NOMO-1 (cell line): ENCODE data around the gene COL19A1.
A peak's percentile ranks its signal among the peaks of the same experiment; 100 is the strongest.
"Not testable (repeated sequence)": the region's sequence is repeated elsewhere in the genome, so short reads cannot be mapped to it uniquely, and the experiment has no call there.

Experiments used
- DNase-seq, 2 experiments: peaks; one replicate each; lab custom pipeline; 2025; ENCODE audit not compliant: unreplicated experiment in 2 of 2; lab: John Stamatoyannopoulos, UW

Gene COL19A1

DNA sequence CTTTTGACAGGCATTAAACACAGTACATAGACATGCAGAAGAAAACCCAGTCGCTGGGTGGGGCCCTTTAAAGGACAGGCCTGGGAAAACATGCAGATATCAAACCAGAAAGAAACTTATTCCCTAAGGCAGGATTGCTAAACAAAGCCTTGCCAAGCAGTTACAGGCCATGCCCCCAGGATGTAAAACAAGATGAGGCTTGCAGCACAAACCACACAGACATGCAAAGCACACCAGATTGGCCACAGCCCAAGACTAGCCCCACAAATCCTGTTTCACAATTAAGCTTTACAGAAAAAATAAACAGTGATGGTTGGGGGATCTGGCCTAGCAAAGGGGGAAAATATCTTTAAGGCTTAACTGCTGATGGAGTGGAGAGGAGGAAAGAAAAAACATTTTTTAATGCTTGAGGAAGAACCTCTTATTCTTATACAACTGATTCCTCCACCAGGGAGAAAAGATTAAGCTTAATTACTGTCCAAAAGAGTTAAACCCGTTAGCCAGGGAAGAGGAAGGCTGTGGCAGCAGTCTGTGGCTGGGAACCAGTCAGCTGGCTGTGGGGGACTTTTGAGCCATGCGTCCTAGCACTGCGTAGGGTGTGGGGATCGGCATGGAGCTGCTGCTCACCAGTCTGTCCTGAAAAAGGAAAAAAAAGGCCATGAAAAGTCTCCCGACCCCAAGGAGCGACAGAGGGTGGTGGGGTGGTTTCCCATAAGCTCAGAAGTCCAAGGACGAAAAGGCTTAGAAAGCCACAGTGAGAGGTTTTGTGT lies 28.4 kb downstream of the COL19A1 start:
- DNase-seq = peak; percentile 20 to 45

DNA sequence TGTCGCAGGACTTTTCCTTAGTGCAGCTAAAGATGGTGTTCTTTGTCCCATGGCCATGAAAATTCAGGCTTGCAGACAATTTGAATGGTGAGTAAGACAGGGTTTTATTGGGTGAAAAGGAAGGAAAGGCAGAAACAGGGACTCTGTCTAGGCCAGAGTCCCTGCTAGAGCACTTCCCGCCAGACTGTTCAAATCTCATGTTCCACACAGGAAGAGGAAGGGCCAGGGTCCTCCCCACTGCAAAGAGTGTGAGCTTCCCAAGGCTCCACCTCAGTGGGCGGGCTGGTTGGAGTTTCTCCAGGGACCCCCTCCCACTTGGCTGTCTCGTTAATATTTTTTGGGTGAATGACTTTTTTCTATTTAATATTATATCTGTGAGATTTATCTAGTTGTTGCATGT lies 29.0 kb downstream of the COL19A1 start:
- no peak for DNase-seq

DNA sequence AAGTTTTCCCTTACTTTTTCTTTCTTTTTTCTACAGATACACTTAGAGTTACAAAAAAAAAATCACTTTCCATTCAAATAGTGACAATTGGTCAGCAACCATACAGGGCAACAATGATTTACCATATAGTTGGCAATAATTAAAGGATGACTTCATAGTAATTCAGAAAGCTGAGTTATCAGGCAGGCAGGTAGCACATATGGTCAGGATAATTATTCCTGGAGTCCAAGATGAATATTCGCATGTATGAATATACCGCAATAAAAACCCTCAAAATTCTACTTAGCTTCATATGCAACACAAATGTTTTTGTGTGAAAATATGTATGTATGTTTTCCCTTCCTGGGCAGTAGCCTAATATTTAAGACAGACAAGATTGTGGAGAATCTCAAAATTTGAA lies 34.5 kb downstream of the COL19A1 start:
- no peak for DNase-seq

DNA sequence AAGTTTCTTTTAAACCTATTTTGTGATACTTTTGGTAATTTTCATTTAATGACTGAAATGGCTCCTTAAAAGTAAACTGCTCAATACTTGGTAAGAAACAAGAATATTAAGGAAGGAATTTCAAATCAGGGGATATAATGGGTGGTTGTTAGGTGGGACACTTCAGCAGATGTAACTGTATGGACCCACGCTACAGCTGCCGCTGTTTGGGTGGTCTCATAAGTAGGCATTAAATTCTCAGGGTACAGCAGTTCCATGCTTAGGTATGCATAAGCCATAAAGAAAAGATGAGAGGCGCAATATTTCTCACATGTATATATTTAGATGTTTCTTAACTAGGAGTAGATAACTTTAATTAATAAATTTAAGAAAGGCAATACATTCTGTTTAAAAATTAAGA lies 35.0 kb downstream of the COL19A1 start:
- no peak for DNase-seq

DNA sequence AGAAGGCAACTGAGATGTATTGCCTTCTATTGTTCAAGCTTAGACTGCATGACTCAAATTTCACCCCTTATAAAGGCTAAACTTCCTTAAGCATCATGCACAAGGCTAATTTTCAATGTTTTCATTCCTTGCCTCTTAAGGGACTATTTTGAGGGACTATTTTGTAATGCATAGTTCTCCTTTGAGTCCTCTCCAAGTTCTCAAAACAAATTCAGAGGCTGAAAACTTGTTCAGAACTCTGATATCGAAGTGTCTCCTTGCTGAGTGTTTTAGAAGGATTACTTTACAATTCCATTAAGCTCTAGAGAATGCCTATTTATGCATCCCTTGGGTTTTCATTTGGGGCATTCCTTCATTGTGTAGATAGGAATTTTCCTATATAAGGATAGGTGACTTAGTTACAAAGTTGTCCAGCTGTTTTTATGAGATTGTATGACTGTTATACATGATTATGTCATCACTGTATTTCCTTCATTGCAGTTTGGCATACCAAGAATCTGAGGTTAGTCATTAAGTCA lies 41.7 kb downstream of the COL19A1 start:
- no peak for DNase-seq

DNA sequence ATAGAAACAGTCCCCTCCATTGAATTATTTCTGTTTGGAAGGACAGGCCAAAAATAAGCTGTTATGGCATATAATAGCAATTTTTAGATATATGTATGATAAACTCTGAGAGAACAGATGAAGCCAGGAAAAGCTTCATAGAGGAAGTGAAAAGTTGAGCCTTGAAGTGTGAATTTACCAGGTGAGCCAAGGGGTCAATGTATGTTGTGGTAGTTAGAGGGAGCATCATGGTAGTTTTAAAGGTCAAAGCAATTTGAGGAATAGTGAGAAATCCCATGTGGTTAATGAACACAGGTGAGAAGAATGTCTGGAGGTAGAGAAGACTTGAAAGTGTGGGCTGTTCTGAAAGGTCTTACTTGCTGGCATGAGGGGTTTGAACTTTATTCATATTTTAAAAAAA lies 47.0 kb downstream of the COL19A1 start:
- DNase-seq = no peak

DNA sequence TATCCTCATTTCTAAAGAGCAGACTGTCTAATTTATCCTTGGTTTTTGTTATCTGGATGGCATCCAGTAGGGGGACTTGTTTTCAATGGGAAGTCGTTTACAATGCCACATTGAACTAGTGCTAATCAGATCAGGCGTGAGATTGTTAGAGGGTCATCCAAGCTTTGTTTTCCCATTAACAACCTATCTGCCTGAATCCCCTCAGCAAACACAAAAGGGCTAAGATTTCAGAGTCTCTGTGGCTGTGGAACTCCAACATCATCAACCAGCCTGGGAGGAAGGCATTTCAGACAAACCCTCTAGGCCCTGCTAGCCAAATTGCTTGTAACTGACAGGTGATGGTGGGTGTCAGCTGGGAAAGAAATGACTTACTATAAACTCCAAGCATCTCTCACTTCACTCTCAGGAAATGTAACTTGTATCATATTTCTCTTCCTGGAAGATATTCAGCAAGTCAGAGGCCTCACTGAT lies 47.7 kb downstream of the COL19A1 start:
- DNase-seq = no peak

DNA sequence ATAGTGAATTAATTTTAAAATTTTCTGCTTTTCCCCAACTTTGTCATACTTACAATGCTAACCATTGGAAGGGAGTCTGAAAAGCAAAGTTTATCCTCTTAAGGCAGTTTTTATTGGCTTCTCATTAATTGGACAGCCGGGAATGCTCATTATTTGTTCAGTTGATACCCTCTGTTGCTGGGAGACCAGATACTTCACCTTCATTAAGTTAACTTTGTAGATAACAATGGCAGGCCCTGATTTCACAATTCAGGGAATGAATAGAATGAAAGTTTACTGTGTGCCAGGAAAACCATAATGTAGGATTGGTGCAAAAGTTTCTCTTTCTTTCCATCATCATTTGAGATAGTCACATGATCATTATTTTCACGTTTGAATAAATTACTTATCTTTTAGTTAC lies 49.0 kb downstream of the COL19A1 start:
- no peak for DNase-seq

DNA sequence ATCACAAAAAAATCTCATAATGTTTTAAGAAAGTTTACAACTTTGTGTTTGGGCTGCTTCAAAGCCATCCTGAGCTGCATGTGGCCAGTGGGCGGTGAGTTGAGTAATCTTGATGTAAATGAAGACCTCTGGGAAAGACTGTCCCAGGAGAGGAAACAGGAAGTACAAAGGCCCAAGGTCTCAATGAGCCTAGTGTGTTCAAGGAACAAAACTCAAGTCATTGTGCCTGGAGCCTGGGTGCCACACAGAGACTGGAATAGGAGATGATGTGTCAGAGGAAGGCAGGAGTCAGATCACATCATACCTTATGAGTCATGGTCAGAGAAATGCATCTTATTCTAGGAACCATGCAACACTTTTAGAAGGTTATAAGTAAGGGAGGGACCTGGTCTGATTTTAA lies 51.5 kb downstream of the COL19A1 start:
- DNase-seq = peak in 1 of 2 experiments; percentile 8

DNA sequence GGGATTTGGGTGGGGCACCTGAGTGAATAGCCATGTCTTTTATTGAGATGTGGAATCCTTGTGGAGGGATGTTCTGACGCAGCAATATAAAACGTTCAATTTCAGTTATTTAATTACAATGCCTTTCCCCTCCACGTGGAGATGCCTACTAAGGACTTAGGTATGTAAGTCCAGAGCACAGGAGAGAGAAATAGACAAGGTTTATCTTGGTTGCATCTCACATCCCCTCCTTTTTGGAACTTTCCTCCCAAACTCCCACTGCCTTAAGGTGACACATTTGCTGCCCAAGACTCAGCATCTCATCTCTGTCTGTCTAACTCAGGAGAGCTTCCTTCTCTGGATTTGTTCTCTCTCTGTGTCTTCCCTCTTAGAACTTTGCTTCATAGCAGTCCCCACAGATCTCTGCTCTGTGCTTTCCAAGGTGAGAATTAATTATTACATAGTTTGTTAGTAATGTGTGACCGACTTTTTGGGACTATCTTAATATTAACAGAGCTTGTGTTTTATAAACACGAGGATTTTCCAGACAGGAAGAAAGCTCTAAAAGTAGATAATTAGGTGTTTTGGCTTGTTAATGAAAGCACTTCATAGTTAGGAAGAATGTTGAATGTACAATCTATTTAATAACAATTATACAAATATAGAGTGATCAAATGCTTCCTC lies 52.6 kb downstream of the COL19A1 start:
- DNase-seq = no peak

DNA sequence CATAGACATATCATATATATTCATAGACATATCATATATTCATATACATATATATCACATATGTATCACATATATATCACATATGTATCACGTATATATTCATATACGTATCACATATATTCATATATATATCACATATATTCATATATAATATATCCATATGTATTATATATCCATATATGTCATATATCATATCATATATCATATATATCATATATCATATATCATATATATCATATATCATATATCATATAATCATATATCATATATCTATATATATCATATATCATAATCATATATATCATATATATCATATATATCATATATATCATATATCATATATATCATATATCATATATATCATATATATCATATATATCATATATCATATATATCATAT lies 54.7 kb downstream of the COL19A1 start:
- DNase-seq = not testable (repeated sequence)

DNA sequence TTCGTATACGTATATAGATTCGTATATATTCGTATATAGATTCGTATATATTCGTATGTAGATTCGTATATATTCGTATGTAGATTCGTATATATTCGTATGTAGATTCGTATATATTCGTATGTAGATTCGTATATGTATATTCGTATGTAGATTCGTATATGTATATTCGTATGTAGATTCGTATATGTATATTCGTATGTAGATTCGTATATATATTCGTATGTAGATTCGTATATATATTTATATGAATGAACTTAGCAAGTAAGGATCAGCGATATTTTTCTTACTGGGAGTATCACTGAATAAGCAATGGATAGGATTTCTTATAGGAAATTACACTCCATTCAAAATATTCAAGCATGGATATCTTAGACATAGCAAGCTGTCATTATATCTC lies 55.3 kb downstream of the COL19A1 start:
- DNase-seq = not testable (repeated sequence)

DNA sequence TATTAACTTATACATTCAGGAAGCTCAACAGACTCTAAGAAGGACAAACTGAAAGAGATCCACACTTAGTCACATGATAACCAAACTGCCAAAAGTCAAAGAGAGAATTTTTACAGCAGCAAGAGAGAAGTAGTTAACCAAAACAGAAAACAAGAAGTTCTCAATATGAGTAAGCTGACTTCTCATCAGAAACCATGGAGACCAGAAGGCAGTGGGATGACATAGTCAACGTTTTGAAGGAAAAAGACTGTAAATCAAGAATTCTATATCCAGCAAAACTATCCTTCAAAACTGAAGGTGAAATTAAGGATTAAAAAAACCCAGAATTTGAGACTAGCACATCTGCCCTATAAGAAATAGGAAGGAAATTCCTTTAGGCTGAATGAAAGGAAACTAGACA lies 60.4 kb downstream of the COL19A1 start:
- peak in 1 of 2 experiments; percentile 10 for DNase-seq

DNA sequence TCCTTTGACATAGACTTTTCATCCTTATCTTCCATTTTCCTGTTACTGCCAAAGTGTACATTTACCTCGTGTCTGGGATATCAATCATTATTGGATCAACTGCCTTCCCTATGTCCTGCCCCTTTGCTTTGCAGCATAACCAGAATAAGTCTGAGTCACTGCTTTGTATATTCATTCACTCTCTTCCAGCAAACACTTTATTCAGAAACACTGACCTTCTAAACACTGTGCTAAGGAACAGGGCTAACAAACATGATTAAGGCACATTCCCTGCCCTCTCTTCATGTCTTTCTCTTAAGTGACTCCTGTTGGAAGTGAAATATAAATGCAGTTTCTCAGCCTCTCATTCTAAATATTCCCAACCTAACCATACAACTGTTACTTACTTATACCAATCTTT lies 66.9 kb downstream of the COL19A1 start:
- no peak for DNase-seq

DNA sequence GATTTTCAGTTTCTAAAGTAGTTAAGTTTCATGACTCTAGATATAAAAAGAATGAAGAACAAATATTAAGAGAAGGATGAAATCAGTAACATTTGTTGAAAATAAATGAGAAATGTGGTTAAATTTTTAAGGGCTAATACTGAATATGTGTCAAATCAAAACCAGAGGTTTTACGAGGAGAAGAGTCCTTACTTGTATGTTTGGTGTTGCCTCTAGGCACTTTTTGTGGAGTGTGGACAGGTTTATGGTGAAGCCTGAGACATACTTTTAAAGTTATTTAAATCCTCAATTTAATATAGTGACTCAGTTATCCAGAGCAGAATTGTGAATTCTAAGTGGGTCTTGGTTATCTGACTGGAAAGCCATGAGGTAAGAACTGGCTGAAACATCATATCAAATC lies 68.7 kb downstream of the COL19A1 start:
- no peak for DNase-seq

DNA sequence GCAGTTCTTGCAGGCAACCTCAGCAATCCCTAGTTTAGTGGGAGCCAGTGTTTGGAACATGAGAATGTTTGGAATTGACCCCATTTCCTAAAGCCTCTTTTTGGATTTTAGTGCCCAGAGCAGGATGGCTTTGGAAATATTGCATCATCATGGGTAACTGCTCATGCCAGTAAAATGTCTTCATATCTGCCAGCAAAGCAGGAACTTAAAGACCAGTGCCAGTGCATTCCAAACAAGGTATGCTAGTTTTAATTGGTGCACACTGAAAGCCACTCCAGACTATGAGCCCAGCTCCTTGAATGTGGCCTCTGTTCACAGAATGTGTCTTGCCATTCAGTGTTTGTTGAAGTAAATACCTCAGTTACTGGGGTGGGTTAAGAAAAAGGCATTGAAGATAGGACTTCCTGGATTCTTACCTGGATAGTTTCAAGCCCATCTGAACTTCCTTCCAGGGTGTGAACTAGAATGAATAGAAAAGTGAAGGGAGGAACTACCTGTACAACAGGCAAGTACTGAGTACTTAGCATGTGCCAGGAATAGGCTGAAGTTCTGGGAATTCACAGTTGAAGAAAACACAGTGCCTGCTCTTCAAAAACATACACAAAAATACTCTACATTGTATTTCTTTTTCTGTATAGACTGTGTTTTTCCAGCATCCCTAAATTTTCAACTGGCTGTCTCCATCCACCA lies 70.5 kb downstream of the COL19A1 start:
- no peak for DNase-seq

DNA sequence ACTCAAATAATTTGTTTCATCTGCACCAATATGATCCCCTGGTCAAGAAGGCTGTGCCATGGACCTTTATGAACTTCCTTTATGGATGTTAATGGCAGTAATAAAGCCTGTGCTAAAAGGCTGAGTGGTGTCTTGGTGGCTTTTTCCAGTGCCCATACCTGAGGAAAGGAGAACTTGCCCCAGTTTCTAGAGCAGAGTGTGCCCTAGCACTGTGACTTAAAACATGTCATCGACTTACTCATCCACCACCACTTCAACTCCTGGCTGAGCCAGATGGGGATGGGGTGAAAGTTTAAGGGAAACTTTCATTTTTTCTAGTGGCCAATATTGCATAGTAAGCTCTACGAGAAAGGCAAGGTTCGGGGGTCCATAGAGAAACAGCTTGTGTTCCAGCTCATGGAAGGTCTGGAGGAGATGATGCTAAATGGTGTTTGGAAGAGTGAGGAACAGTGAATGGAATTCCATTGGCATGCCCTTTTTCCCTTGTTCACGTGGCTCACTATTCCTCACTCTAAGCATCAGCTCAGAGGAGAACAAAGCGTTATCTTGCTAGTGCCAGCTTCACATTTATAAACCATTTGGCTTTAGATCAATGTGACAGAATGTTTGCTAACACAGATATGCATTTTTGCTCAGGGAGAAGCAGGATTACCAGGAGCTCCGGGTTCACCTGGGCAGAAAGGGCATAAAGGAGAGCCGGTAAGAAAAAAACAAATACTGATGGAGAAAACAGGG lies 71.2 kb downstream of the COL19A1 start:
- DNase-seq = no peak

DNA sequence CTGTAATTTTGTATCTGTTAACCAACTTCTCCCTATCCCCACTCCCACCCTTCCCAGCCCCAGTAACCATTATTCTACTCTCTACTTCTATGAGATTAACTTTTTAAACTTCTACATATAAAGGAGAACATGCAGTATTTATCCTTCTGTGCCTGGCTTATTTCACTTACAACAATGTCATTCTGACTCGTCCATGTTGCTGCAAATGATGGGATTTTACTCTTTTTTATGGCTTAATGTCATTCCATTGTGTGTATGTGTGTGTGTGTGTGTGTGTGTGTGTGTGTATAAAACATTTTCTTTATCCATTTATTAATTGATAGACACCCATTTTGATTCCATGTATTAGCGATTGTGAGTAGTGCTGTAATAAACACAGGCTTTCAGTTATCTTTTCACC lies 76.1 kb downstream of the COL19A1 start:
- DNase-seq = no peak

DNA sequence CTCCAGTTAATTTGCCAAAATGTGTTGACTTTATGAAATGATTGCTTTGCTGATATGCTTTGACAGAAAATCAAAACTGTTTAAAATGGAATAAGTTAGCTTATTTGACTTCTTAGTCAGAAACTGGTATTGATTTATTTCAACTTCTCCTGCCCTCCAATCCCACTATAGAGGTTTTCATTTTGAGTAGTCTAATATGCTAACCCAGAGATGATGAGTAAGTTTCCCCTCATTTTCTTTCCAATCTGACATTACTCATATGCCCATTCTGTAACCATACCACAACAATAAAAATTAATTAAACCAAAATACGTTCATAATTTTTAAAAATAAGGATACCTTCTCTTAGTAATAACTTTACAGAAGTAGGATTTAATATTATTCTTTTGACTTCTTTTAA lies 78.8 kb downstream of the COL19A1 start:
- DNase-seq = no peak

DNA sequence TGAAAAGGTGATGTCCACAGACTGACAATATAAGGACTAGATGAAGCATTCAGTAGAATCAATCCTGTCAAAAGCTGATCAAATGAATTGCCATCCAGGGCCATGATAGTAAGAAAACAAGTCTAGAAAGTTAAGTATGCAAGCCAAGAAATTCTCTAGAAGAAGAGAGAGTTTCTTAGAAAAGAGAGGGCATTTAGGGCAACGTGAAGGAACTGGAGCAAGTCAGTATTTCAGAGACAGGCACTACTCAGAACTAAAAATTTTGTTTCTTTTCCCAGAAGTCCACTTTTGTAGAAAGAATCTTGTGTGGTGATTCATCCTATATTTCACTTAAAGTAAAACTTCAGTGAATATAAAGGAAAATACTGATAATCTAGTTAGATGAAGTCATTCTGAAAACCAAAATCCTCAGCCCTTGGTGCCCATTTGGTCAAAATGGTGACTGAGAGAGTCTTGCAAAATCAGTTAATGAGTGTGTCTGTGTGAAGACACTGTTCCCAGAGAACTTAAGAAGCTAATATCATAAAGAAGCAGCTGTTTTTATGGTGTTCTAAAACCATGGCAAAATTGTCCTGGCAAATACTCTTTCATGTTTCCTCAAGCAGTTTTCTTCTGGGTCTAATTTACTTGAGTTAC lies 82.2 kb downstream of the COL19A1 start:
- no peak for DNase-seq
